ENCODE data around the gene INSR. TPM values are rescaled to one million over a fixed set of nuclear protein-coding genes. Genes with fewer than 3 reads are reported as not detected.
"Not testable (repeated sequence)": the region's sequence is repeated elsewhere in the genome, so short reads cannot be mapped to it uniquely, and the experiment has no call there.

INSR gene
- total RNA-seq, 1 donor from 2014 or later, result 37.3 TPM

DNA sequence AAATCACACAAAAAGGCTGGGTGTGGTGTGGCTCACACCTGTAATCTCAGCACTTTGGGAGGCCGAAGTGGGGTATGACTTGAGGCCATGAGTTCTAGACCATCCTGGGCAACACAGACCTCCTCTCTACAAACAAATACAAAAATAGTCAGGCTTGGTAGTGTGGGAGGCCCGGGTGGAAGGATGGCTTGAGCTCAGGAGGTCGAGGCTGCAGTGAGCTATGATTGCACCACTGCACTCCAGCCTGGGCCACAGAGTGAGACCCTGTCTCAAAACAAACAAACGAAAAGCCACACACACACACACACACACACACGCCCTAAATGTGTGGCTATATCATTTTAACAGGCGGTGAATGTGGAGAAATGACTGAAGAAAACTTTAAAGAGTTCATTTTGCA lies 225.6 kb downstream of the INSR start:
- TF ChIP-seq, protein P1, sequence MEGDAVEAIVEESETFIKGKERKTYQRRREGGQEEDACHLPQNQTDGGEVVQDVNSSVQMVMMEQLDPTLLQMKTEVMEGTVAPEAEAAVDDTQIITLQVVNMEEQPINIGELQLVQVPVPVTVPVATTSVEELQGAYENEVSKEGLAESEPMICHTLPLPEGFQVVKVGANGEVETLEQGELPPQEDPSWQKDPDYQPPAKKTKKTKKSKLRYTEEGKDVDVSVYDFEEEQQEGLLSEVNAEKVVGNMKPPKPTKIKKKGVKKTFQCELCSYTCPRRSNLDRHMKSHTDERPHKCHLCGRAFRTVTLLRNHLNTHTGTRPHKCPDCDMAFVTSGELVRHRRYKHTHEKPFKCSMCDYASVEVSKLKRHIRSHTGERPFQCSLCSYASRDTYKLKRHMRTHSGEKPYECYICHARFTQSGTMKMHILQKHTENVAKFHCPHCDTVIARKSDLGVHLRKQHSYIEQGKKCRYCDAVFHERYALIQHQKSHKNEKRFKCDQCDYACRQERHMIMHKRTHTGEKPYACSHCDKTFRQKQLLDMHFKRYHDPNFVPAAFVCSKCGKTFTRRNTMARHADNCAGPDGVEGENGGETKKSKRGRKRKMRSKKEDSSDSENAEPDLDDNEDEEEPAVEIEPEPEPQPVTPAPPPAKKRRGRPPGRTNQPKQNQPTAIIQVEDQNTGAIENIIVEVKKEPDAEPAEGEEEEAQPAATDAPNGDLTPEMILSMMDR (IDR thresholded peaks at IDR 0.05), result no peak
- intact Hi-C loops (cut with DNase I), result no loop called here
- Histone ChIP-seq H3K36me3 (peaks cover 29% of the 10 kb centered on the region), H3K4me1 (peaks cover 15% of the 10 kb centered on the region), H3K27me3 (ENCODE audit: low read depth) (no peaks in the 10 kb centered on the region), H3K4me3 (no peak overlapping the region), H3K27ac (no peak overlapping the region), H3K9me3 (no peaks in the 10 kb centered on the region)
- ATAC-seq (no peak), DNase-seq (no peak)

DNA sequence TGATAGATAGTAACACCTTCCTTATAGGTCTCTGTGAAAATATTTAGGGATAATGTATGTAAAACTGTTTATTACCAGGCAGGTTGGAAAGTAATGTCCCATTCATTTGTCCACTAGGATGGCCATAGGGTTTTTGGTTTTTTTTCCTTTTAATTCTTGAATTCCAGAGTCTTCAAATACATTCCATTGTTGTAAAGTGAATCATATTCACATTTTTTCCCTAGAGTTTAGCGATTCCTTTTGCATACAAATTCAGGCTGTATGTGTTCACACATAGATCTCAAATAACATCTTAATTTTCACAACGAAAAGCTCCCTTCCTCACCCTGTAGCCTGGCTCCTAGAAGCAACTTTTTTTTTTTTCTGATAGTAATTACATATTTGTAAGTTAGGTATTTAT lies 226.5 kb downstream of the INSR start:
- no peak for ATAC-seq

DNA sequence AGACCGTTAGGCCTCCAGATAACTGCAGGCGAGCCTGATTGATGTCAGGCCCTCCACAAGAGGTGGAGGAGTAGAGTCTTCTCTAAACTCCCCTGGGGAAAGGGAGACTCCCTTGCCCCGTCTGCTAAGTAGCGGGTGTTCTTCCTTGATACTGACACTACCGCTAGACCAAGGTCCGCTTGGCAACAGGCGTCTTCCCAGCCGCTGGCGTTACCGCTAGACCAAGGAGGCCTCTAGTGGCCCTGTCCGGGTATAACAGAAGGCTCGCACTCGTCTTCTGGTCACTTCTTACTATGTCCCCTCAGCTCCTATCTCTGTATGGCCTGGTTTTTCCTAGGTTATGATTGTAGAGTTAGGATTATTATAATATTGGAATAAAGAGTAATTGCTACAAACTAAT lies 227.1 kb downstream of the INSR start:
- peaks cover 14% of the 10 kb centered on the region for H3K36me3 ChIP-seq
- peaks cover 15% of the 10 kb centered on the region for H3K4me1 ChIP-seq
- H3K27me3 ChIP-seq (ENCODE audit: low read depth); ATAC-seq; H3K9me3 ChIP-seq; H3K4me3 ChIP-seq; intact Hi-C loops (cut with DNase I); DNase-seq; H3K27ac ChIP-seq: not testable (repeated sequence)

More for the DNA sequence above, 226.5 kb downstream of the INSR start:
- Histone ChIP-seq H3K36me3 (peaks cover 20% of the 10 kb centered on the region), H3K27ac (no peak overlapping the region), H3K27me3 (ENCODE audit: low read depth) (no peaks in the 10 kb centered on the region), H3K4me1 (peaks cover 15% of the 10 kb centered on the region), H3K4me3 (no peak overlapping the region), H3K9me3 (no peaks in the 10 kb centered on the region)
- no peak for DNase-seq
- intact Hi-C loops (cut with DNase I), result no loop called here
- TF ChIP-seq, protein P1 (IDR thresholded peaks at IDR 0.05), result no peak

DNA sequence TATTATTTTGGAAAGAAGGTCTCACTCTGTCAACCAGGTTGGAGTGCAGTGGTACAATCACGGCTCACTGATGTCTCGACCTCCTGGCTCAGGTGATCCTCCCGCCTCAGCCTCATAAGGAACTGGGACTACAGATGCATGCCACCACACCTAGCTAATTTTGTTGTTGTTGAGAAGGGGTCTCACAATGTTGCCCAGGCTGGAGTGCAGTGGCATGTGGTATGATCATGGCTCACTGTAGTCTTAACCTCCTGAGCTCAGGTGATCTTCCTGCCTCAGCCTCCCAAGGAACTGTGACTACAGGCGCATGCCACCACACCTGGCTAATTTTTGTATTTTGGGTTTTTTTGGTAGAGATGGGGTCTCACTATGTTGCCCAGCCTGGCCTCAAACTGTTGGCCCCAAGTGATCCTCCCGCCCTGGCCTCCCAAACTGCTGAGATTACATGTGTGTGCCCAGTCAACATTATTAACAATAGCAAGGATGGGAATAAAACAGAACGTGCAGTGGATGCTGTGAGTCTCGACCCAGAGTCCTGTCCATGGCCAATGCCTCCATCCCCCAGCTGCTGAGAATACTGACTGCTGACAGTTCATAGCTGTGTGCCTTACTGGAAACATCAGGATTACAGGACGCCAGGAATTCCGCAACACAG lies 230.3 kb downstream of the INSR start:
- H3K9me3 ChIP-seq, result no peaks in the 10 kb centered on the region
- no peaks in the 10 kb centered on the region for H3K27me3 ChIP-seq (ENCODE audit: low read depth)

DNA sequence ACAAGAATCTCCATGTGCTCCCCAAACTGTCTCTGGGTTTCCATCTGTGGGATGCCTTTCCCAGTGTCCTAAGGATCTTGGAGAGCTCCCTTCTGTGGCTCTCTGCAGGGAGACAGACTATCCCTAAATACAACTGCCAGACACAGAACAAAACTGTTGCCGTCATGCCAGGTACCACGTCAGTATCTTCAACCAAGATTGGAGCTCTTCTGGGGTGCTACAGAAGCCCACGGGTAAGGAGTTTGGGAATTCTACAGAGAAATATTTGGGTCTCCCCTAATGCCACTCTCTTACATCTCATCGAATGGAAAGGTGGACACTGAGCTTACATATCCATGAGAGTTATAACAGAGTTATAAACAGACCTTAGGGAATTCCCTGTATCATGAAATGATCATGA lies 230.9 kb downstream of the INSR start:
- Histone ChIP-seq H3K4me1 (no peaks in the 10 kb centered on the region), H3K9me3 (no peaks in the 10 kb centered on the region), H3K4me3 (no peak overlapping the region), H3K27me3 (ENCODE audit: low read depth) (no peaks in the 10 kb centered on the region), H3K36me3 (no peaks in the 10 kb centered on the region), H3K27ac (no peak overlapping the region)
- ATAC-seq (no peak), DNase-seq (no peak)
- TF ChIP-seq, protein P1 (IDR thresholded peaks at IDR 0.05), result no peak
- intact Hi-C loops (cut with DNase I), result no loop called here

More for the DNA sequence above, 230.3 kb downstream of the INSR start:
- Histone ChIP-seq H3K4me3 (no peak overlapping the region), H3K4me1 (no peaks in the 10 kb centered on the region), H3K36me3 (no peaks in the 10 kb centered on the region), H3K27ac (no peak overlapping the region)
- intact Hi-C loops (cut with DNase I), result no loop called here
- DNase-seq (no peak), ATAC-seq (no peak)
- TF ChIP-seq, protein P1 (IDR thresholded peaks at IDR 0.05), result no peak

Other genes starting within 250 kb of the INSR start
- gene MBD3L2, start 245.1 kb downstream of the INSR start, total RNA-seq, result not detected
- gene MBD3L3, start 235.7 kb downstream of the INSR start, total RNA-seq, result not detected
- 11.2 TPM for gene ZNF557, start 224.7 kb downstream of the INSR start, total RNA-seq
- 42.4 TPM for gene ARHGEF18, start 54.5 kb upstream of the INSR start, total RNA-seq
- gene PEX11G, start 194.6 kb upstream of the INSR start, total RNA-seq, result 3.8 TPM
- gene ZNF358, start 221.7 kb upstream of the INSR start, total RNA-seq, result 54.9 TPM
- 79.0 TPM for gene MCOLN1, start 228.2 kb upstream of the INSR start, total RNA-seq
- 289 TPM for gene PNPLA6, start 241.3 kb upstream of the INSR start, total RNA-seq